NCI-H2196 (cell line): ENCODE results near the gene ASIC3.
"Not testable (repeated sequence)": the region's sequence is repeated elsewhere in the genome, so short reads cannot be mapped to it uniquely, and the experiment has no call there.

Experiments
- DNase-seq: peaks from one replicate; lab custom pipeline; 2025; ENCODE audit not compliant: unreplicated experiment; lab: John Stamatoyannopoulos, UW

The ASIC3 gene

DNA sequence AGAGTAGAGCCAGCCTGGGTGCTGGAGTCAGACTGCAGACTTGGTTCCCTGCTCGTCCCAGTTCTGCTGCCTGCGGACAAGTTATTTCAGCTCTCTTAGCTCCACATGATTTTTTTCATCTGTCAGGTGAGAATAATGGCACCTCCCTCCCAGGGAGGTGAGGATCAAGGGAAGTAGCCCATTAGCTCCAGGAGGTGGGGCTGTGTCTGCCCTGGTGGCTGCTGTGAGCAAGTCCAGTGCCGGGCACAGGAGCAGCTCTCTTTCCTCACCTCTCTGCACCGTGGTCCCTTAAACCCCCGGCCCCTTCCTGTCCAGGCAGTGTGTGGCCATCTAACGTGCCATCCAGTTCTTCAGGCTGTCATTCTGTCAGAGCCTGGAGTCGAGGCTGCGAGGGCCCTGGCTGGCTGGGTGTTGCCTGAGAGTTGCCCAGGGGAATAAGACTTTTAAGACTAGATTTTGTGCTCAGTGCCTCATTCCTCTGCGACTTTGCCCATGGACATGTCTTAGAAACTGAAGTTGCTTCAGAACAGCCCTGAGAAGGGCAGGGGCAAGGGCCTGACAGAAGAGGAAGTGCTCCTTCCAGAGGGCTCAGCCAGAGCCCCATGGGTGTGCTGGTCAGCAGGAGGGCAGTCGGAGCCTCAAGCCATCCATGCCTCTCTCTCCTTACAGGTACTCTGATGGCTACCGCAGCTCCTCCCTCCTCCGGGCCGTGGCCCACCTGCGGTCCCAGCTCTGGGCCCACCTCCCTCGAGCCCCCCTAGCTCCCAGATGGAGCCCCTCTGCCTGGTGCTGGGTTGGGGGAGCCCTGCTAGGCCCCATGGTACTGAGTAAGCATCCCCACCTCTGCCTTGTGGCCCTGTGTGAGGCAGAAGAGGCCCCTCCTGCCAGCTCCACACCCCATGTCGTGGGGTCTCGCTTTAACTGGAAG is 15.1 kb upstream of the ASIC3 start:
- no peak for DNase-seq

DNA sequence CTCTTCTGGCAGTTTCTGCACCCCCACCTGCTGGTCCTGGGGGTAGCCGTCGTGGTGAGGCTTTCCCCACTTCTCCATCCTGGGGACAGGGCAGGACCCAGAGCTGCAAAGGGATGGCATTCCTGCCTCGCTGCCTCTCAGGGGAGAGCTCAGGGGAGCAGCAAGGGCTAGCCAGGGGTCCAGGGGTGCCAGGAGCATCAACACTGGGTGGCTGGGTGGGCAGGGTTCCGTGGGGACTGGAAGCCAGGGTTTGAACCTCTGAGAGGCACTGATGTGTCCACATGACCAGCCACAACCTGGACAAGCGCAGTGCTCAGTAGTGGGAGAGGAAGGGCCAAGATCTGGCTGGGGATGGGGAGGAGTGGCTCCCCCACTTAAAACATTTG is 14.5 kb upstream of the ASIC3 start:
- DNase-seq = no peak

DNA sequence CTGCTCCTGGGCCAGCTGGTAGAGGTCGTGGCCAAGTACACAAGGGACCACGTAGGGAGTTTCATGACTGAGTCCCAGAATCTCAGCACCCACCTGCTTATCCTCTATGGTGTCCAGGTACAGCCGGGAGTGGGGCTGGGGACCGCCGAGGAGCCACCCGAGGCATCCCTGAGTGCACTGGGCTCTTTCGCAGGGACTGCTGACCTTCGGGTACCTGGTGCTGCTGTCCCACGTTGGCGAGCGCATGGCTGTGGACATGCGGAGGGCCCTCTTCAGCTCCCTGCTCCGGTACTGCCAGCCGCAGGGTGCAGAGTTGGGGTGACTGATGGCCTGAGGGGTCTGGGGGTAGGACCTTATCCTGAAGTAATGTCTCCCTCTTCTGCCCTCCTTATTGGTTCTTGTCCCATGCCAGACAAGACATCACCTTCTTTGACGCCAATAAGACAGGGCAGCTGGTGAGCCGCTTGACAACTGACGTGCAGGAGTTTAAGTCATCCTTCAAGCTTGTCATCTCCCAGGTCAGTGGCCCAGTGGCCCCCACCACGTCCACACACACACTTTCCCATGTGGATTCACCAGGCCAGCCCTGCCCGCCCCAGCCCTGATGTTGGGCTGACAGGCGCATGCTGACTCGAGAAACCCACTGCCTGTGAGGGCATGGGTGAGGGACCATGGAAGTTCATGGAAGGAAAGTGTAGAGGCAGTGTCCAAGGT is 13.9 kb upstream of the ASIC3 start:
- no peak for DNase-seq

DNA sequence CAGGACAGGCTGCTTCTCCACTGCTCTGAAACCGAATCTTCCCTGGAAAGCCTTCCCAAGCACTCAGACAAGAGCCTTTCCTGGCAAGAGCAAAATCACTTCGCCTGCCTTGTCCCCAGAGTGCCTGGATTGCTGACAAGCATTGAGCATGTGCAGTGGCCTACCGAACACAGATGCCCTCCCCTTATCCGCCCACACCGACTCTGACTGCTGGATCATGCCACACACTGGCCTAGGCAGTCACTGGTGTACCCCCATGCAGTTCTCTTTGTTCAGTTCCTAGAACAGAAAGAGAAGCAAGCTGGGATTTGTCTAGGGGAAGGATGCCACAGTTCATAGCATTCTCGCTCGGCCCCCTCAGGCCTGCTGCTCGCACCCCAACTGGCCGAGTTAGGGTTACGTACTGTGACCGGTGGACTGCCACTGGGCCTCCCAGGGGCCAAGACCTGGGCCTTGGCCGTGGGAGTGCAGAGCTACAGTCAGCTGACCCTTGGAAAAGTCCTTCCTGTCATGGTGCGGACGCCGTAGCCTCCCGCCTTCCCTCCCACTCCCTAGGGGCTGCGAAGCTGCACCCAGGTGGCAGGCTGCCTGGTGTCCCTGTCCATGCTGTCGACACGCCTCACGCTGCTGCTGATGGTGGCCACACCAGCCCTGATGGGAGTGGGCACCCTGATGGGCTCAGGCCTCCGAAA is 13.2 kb upstream of the ASIC3 start:
- no peak for DNase-seq

DNA sequence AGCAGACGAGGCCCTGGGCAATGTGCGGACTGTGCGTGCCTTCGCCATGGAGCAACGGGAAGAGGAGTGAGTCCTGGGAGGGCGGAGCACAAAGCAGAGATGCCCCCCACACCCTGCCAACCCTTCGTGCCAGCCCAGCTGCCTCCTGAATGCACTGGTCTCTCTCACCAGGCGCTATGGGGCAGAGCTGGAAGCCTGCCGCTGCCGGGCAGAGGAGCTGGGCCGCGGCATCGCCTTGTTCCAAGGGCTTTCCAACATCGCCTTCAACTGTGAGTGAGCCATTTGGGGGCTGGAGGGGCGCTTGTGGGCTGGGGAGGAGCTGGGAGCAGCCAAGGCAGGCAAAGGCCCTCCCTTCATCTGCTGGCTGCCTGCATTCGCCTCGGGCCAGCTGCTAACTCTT is 12.4 kb upstream of the ASIC3 start:
- DNase-seq = no peak

DNA sequence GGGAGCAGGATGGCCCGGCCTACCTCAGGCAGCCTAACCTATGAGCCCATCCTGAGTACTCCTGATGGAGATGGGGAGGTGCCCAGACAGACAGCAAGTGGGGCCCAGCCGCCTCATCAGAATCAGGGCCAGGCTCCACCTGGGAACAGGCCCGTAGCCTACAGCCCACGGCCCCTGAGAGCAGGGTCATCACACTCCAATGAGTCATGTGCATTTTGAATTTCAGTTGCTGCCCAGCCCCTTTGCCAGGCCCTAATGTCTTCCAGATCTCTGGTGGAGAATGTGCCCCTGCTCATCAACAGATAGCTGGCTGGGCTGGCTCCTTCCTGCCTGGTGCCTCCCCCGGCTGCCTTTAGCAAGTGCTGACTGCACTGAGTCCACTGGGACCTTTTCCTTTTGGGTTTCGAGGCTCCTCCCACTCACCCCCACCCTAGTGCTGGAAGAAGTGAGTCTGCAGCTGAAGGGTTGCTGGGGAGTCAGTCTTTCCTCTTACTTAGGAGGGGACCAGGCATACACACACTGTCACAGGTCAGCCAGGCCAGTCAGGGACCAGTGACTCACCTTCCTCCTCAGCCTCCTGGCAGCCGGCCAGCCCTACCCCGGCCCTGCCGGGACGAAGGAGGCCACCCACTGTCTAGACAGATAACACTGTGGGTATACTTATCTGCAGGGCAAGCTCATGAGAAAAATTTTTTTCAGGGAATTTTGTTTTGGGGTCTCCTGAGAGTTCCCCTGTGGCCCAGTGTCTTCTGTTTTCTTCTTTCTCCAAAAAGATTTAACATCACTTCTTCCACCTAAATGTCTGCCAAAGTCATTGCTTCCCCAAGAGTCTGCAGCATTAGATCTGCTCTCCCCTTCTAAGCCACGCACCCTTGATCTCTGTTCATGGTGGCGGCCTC is 9.1 kb upstream of the ASIC3 start:
- DNase-seq = peak; percentile 62

DNA sequence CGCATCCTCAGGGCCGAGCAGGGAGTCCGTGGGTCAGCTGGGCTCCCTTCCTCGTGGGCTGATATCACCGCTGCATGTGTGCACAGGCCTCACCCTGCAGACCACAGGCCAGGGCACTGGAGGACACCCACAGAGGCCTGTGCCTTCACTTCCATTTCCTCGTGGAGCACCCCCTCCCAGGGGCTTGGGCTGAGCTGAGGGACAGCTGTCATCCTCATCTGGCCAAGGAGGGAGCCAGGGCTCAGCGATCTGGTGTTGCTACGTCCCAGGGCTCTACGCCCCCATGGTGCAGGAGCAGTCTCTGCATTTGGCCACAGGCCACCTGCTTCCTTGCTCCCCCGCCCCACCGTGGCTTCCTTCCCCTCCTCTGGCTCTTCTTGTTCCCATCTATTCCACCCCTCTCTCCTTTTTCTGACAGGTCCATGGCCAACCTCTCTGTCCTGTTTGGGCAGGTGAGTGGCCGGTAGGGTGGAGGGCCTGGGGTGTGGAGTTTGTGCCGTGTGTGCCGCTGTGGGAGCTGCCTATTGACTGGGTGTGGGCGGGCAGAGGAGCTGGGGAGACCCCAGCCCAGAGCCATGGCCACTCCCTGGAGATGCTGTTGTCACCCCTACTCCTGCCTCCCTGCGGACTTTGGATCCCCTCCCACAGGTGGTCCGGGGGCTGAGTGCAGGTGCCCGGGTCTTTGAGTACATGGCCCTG is 8.3 kb upstream of the ASIC3 start:
- no peak for DNase-seq

DNA sequence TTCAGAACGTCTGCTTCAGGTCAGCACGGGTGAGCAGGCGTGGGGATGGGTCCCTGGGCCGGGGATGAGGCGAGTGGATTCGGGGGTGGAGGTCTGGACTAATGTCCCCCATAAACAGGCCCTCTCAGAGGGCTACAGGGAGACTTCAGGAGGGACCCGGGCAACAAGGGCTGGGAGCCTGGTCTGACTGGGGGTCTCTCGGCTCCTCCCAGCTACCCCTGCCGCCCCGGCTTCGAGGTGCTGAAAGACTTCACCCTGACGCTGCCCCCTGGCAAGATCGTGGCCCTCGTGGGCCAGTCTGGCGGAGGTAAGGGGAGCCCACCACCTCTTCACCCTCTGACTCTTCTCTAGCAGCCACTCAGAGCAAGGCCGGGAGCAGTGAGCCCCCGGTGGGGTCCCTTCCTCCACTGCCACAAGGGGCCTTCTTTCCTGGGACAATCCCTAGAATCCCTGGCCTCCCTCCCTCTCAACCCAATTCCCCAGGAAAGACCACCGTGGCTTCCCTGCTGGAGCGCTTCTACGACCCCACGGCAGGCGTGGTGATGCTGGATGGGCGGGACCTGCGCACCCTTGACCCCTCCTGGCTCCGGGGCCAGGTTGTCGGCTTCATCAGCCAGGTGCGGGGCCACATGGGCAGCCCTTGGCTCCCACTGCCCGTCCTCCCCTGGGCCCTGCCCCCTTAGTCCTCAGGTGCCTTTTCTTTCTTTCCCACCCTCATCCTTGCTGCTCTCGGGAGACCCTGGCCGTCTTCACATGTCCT is 7.5 kb upstream of the ASIC3 start:
- no peak for DNase-seq

DNA sequence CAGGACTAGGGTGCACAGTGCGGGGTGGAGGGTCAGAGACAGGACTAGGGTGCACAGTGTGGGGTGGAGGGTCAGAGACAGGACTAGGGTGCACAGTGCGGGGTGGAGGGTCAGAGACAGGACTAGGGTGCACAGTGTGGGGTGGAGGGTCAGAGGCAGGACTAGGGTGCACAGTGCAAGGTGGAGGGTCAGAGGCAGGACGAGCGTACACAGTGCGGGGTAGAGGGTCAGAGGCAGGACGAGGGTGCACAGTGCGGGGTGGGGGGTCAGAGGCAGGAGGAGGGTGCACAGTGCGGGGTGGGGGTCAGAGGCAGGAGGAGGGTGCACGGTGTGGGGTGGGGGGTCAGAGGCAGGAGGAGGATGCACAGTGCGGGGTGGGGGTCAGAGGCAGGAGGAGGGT is 4.9 kb upstream of the ASIC3 start:
- DNase-seq = not testable (repeated sequence)

DNA sequence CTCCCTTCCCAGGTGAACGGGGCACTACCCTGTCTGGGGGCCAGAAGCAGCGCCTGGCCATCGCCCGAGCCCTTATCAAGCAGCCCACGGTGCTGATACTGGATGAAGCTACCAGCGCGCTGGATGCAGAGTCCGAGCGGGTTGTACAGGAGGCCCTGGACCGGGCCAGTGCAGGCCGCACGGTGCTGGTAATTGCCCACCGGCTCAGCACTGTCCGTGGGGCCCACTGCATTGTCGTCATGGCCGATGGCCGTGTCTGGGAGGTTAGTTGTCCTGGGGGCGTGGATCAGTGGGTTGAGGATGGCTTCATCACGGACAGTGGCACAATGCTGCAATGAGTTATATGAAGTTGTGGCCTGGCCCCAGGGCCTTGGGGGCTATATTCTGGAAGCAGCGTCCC is 4.4 kb upstream of the ASIC3 start:
- no peak for DNase-seq

DNA sequence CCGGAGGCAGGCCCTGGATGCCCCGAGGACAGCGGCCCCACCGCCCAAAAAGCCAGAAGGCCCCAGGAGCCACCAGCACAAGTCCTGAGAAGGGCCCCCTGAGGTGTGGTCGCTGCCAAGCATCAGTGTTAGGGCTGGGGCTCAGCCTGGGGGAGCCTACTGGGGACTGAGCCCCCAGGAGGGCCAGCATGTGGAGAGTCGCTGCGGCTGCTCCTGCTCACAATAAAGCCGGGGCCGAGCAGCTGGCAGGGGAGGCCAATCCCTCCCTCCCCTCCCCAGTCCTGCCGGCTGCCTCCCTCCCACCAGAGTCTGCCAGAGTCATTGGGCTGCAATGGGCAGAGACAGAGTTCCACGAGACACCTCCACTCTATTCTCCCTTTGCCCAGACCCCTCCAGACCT is 3.1 kb upstream of the ASIC3 start:
- no peak for DNase-seq

DNA sequence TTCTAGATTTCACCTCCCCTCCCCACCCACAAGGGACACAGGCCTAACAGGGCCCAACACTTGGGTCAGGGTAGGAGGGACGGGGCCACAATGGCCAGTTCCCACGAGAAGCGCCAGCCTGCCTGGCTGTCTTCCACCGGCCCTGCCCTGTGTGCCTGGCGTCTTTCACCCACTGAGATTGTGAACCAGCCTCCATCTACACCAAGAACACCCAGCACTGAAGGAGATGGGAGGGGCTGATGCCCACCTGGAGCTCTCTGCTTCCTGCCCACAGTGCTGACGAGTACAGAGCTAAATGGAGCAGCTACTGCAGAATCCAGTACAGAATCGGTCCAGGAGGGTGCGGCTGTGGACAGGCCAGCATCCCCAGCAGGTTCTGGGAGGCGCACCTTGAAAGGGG is 2.4 kb upstream of the ASIC3 start:
- no peak for DNase-seq

DNA sequence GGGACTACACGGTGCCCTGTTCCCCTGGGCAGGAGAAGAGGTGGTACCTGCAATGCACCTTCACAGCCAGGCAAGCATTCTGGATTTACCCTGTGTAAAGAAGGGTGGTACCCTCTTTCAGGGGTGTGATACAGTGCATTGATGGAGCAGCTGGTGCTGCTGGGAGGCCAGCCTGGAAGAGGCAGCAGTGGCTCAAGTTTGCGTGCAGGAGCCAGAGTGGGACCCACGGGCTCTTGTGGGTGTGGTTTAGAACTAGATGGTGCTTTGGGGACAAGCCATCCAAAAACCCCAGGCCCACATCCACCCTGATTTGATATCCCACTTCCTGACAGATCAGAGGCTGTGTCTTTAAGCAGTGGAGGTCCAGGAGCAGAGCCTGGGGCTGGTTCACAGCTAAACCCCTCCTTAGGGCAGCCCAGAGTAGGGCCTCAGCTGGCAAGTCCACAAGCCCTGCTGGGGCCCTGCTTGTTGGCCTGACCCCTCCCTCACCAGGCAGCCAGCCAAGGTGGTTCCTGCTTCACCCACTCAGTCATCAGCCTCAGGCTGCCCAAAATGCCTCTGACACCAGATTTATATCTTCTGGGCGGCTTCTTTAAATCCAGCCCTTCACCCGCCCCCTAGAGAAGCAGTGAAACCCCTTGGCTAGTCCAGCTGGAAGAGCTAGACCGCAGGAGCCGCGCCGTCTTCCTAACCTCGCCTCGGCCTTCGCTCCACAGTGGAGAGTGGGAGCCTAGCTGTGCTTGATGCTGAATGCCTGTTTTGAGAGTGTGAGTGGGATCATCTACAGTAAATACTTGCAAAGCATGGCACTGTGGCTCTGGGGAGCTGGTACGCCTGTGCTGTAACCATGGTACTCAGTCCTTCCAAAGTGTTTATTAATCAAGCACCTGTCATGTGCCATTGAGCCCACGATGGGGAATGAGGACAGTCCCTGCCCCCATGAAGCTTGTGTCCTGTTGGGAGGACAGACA is 1.4 kb upstream of the ASIC3 start:
- DNase-seq = no peak

DNA sequence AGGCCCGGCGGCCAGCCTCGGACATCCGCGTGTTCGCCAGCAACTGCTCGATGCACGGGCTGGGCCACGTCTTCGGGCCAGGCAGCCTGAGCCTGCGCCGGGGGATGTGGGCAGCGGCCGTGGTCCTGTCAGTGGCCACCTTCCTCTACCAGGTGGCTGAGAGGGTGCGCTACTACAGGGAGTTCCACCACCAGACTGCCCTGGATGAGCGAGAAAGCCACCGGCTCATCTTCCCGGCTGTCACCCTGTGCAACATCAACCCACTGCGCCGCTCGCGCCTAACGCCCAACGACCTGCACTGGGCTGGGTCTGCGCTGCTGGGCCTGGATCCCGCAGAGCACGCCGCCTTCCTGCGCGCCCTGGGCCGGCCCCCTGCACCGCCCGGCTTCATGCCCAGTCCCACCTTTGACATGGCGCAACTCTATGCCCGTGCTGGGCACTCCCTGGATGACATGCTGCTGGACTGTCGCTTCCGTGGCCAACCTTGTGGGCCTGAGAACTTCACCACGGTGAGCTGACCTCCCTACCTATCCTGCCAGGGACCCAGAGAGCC is 656 bp downstream of the ASIC3 start:
- DNase-seq = no peak

DNA sequence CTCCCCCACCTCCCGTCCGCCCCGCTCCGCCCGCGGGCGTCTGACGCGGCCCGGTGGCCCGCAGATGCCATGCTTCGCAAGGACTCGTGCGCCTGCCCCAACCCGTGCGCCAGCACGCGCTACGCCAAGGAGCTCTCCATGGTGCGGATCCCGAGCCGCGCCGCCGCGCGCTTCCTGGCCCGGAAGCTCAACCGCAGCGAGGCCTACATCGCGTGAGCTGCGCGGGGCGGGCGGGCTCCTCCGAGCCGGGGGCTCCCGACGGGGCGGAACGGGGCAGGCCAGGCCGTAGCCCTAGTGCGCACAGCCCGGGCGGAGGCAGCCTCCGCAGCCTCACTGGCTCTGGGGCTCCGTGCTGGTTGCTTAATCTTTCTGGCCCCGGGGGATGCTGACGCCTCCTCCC is 2.8 kb downstream of the ASIC3 start:
- DNase-seq = no peak

DNA sequence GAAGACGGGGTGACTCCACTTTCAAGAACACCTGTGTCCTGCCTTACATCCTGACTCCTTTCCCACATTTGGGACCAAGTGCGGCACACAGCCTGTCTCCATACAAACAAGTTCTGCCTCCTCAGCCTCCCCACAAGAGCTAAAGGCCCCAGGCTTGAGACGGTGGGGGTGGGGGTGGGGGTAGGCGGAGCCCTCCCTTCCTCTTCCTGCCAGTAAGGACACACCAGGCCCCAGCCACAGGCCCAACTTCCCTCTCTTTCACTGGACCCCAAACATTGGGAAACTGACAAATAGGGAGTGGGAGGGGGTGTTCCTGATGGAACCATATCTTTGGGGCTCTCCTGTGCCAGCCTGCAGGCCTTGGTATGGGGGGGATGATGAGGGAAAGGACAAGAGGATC is 4.8 kb downstream of the ASIC3 start:
- DNase-seq = no peak

DNA sequence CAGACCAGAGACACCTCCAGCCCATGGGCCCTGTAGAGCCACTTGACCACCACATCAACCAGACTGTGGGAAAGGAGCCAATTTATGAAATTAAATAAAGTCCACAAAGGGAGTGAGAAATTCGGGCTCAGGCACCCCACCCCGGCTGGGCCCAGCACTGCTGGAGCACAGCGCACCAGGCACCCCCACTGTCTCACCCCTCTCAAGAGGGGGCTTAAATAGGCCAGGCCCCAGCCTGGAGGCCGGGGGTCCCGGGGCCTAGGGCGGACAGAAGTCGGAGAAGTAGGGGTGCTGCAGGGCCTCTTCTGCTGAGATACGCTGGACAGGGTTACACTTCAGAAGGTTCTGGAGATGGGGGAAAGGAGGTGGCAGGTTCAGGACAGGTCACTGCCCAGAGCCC is 5.4 kb downstream of the ASIC3 start:
- DNase-seq = no peak

DNA sequence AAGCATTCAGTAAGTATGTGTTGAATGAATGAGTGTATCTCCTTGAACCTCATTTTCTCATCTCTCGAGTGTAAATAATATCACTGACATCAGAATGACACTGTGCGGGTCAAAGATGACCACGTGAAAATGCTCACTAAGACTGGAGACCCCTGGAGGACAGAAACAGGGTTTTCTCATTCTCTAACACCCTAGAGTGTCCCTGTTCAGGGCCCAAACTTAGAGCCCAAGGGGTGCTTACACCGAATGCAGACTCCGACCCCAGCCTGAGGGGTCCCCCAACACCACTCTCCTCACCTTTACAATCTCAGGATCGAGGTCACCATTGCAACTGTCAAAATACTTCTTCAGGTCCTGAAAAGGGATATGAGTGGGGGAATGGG is 7.9 kb downstream of the ASIC3 start:
- no peak for DNase-seq
